DND-41 (cell line): ENCODE results near the gene DCANP1.
A peak's percentile ranks its signal among the peaks of the same experiment; 100 is the strongest.

Experiments used
- ATAC-seq: fragments of 200-7000 bp; cut with Tn5 transposase; 3 replicates; pipeline ENCODE4 v1.9.1; 2021; ENCODE audit warnings: low read depth; ENCODE audit not compliant: insufficient read depth
- DNase-seq: peaks from one replicate; pipeline ENCODE4 v3.0.0-alpha.2; 2020
- H2AFZ ChIP-seq: 2 replicates; pipeline ENCODE4 v1.6.0; 2012; ENCODE audit warnings: low read depth, low read length
- H3K27ac ChIP-seq: 2 replicates; pipeline ENCODE4 v1.5.1; 2012; ENCODE audit warnings: low read length, inconsistent platforms
- H3K27me3 ChIP-seq: fragments of 200-600 bp; sonication (generic); 2 replicates; pipeline ENCODE4 v1.6.0; 2012; ENCODE audit warnings: low read length, mild to moderate bottlenecking, inconsistent platforms; ENCODE audit not compliant: insufficient read depth, poor library complexity
- H3K36me3 ChIP-seq: 2 replicates; pipeline ENCODE4 v1.5.1; 2012; ENCODE audit warnings: low read length, inconsistent platforms; ENCODE audit not compliant: insufficient read depth
- H3K4me1 ChIP-seq: 2 replicates; pipeline ENCODE4 v1.5.1; 2012; ENCODE audit warnings: mild to moderate bottlenecking, low read length; ENCODE audit not compliant: insufficient read depth
- H3K4me2 ChIP-seq: 2 replicates; pipeline ENCODE4 v1.6.0; 2012; ENCODE audit warnings: mild to moderate bottlenecking, moderate library complexity, low read length, inconsistent platforms; ENCODE audit not compliant: insufficient read depth
- H3K4me3 ChIP-seq, 2 experiments: fragments of 200-600 bp in 1 of 2; shearing (Covaris generic) in 1 of 2; 2 replicates each; pipeline ENCODE4 v1.5.1; 2012 to 2016; ENCODE audit warnings: inconsistent platforms in 2 of 2, low read length in 2 of 2, mild to moderate bottlenecking in 2 of 2, low read depth in 1 of 2, moderate library complexity in 1 of 2
- H3K79me2 ChIP-seq: 2 replicates; pipeline ENCODE4 v1.6.0; 2012; ENCODE audit warnings: low read length, inconsistent platforms; ENCODE audit not compliant: insufficient read depth
- H3K9ac ChIP-seq: 2 replicates; pipeline ENCODE4 v1.6.0; 2012; ENCODE audit warnings: low read depth, mild to moderate bottlenecking, inconsistent platforms, low read length, moderate library complexity
- H3K9me3 ChIP-seq: 2 replicates; pipeline ENCODE4 v1.5.1; 2012; ENCODE audit warnings: low read length, moderate library complexity, mild to moderate bottlenecking, inconsistent platforms; ENCODE audit not compliant: insufficient read depth, severe bottlenecking
- H4K20me1 ChIP-seq: 2 replicates; pipeline ENCODE4 v1.6.0; 2012; ENCODE audit warnings: low read length; ENCODE audit not compliant: insufficient read depth
- EZH2 ChIP-seq: IDR thresholded peaks from 3 replicates; pipeline ENCODE4 v1.6.1; 2012; ENCODE audit warnings: borderline replicate concordance, low read depth, mild to moderate bottlenecking, moderate library complexity, low read length, inconsistent platforms; ENCODE audit not compliant: severe bottlenecking
- TF ChIP-seq, protein P1 (sequence below): IDR thresholded peaks from 2 replicates; pipeline ENCODE4 v1.5.1; 2012; ENCODE audit warnings: borderline replicate concordance, low read length, moderate library complexity, mild to moderate bottlenecking; ENCODE audit not compliant: poor library complexity, severe bottlenecking; ENCODE audit errors: extremely low read depth

The DCANP1 gene

DNA sequence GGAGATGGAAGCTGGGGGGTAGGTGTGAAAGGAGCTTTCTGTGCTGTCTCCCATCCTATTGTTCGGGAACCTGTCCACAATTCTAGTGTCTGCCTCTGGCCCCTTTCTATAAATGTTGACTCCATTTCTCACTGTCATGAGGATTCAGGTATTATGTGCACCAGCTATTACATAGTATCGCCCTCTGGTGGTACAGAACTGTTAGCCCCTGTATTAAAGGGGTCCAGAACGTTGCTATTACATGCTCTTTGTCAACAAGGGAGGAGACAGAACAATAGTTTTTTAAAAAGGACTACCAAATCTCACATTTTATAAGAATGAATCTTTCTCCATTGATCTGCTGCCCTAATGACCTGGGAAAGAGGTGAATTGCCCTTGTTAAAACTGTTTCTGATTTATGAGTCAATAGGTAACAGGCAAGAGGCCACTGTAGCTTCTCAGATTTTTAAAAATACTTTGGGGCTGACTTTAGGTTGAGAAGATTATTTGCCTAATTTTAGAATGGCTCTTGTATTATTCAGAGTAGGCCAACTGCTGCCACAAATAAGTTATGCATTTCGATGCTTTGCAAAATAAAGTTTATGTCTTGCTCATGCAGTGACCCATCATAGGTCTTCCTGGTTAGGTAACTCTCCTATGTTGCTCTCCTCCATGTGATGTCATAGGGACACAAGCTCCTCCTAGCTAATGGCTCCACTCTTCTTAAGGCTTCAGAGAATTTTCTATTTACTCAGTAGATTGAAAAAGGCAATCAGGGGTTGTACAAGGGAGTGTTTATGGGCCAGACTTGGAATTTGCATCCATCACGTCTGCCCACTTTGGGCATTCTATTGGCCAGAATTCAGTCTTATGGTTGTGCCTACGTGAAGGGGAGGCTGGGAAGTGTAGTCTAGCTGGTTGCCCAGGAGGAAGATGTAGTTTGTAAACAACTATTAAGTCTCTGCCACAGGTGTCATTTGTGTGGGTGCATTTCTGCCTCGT is 20.8 kb downstream of the DCANP1 start:
- Histone ChIP-seq H3K4me3 (peak overlapping the region in 1 of 2 experiments; percentile 31; a peak in 1 of 4 replicates), H3K27ac (peak overlapping the region; percentile 92), H3K4me1 (peaks cover 31% of the 10 kb centered on the region), H3K9ac (peak overlapping the region; percentile 56), H4K20me1 (no peaks in the 10 kb centered on the region), H3K4me2 (peak overlapping the region; percentile 51), H3K79me2 (no peaks in the 10 kb centered on the region), H3K9me3 (peaks cover 10% of the 10 kb centered on the region), H3K36me3 (no peaks in the 10 kb centered on the region), H3K27me3 (no peaks in the 10 kb centered on the region), H2AFZ (peak overlapping the region; percentile 73)
- DNase-seq (peak; percentile 73), ATAC-seq (peak; percentile 95)
- no peak for TF ChIP-seq EZH2
- TF ChIP-seq, protein P1, sequence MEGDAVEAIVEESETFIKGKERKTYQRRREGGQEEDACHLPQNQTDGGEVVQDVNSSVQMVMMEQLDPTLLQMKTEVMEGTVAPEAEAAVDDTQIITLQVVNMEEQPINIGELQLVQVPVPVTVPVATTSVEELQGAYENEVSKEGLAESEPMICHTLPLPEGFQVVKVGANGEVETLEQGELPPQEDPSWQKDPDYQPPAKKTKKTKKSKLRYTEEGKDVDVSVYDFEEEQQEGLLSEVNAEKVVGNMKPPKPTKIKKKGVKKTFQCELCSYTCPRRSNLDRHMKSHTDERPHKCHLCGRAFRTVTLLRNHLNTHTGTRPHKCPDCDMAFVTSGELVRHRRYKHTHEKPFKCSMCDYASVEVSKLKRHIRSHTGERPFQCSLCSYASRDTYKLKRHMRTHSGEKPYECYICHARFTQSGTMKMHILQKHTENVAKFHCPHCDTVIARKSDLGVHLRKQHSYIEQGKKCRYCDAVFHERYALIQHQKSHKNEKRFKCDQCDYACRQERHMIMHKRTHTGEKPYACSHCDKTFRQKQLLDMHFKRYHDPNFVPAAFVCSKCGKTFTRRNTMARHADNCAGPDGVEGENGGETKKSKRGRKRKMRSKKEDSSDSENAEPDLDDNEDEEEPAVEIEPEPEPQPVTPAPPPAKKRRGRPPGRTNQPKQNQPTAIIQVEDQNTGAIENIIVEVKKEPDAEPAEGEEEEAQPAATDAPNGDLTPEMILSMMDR: peak; percentile 93

DNA sequence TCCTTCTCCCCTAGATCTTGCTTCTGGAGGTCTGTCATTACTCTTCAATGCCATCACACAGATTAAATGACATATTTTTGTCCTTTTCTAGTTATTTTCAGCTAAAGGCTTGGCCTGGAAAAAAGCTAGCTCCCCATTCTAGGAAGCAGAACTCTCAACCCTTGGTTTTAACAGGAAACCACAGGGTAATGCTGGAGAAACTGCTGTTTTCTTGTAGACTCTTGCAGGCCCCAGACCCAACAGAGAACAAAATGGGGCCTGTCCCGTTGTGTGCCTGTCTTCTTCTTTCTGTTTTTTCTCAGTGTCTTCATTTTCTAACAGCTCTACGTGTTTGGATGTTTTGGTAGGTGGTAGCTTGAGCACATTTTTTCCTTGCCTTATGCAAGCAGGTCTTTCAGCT is 21.5 kb downstream of the DCANP1 start:
- peak; percentile 62 for DNase-seq
- H3K4me2 ChIP-seq: peak overlapping the region; percentile 51

DNA sequence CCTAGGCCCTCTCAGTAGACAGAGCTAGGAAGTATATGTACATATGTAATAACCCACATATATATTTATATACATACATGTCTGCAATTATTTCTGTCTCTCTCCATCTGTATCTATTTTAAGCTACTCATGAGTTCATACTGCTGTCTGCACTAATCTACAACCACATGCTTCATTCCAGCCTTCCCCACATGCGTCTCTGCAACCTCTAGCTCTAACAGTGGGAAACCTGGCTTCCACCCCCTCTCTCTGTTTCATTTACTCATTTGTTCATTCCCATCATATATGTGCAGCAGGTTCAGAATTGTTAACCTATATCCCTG is 23.3 kb downstream of the DCANP1 start:
- H3K9me3 ChIP-seq: peaks cover 10% of the 10 kb centered on the region
- no peaks in the 10 kb centered on the region for H3K79me2 ChIP-seq
- no peak overlapping the region for H3K4me2 ChIP-seq
- no peak for DNase-seq
- no peak for ATAC-seq
- no peak overlapping the region for H3K9ac ChIP-seq
- no peak overlapping the region for H3K27ac ChIP-seq
- no peak overlapping the region for H2AFZ ChIP-seq
- no peaks in the 10 kb centered on the region for H4K20me1 ChIP-seq
- peaks cover 31% of the 10 kb centered on the region for H3K4me1 ChIP-seq
- TF ChIP-seq, protein P1: no peak
- TF ChIP-seq EZH2: no peak
- H3K27me3 ChIP-seq: no peaks in the 10 kb centered on the region
- H3K36me3 ChIP-seq: no peaks in the 10 kb centered on the region
- H3K4me3 ChIP-seq: no peak overlapping the region

More for the DNA sequence above, 21.5 kb downstream of the DCANP1 start:
- ATAC-seq: peak; percentile 88
- Histone ChIP-seq H3K9me3 (peaks cover 10% of the 10 kb centered on the region), H4K20me1 (no peaks in the 10 kb centered on the region), H3K9ac (peak overlapping the region; percentile 56), H3K27ac (peak overlapping the region; percentile 92), H3K4me3 (peak overlapping the region in 1 of 2 experiments; percentile 31; a peak in 1 of 4 replicates), H3K27me3 (no peaks in the 10 kb centered on the region), H3K4me1 (peaks cover 31% of the 10 kb centered on the region), H3K79me2 (no peaks in the 10 kb centered on the region), H3K36me3 (no peaks in the 10 kb centered on the region), H2AFZ (peak overlapping the region; percentile 73)
- TF ChIP-seq EZH2: no peak
- TF ChIP-seq, protein P1: no peak
